ENCODE measurements around the gene OR1D2.
"Not testable (repeated sequence)": the region's sequence is repeated elsewhere in the genome, so short reads cannot be mapped to it uniquely, and the experiment has no call there.

Gene OR1D2, protein sequence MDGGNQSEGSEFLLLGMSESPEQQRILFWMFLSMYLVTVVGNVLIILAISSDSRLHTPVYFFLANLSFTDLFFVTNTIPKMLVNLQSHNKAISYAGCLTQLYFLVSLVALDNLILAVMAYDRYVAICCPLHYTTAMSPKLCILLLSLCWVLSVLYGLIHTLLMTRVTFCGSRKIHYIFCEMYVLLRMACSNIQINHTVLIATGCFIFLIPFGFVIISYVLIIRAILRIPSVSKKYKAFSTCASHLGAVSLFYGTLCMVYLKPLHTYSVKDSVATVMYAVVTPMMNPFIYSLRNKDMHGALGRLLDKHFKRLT

DNA sequence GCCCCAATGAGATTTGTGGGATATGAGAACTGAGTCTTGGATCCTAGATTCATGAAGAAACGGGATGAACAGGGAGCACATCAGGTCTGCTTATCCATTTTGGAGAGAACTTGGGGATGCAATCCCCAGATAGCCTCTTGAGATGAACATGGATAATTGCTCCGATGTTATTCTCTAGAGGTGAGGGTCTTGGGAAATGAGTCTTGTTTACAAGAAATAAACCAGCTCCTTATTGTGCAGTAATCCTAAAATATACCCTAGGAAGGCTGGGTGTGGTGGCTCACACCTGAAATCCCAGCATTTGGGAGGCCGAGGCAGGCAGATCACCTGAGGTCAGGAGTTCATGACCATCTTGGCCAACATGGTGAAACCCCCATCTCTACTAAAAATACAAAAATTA lies at the start of gene OR1D2:
OR1D2 (minus strand) TSS at position 101 of the 400 bp plus-strand sequence. CDS start 11,426 bp downstream, outside the sequence.
- DNase-seq = no peak

DNA sequence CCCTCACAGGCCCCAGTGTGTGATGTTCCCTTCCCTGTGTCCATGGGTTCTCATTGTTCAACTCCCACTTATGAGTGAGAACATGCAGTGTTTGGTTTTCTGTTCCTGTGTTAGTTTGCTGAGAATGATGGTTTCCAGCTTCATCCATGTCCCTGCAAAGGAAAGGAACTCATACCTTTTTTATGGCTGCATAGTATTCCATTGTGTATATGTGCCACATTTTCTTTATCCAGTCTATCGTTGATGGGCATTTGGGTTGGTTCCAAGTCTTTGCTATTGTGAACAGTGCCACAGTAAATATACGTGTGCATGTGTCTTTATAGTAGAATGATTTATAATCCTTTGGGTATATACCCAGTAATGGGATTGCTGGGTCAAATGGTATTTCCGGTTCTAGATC lies 33.3 kb upstream of the OR1D2 start:
- not testable (repeated sequence) for DNase-seq

DNA sequence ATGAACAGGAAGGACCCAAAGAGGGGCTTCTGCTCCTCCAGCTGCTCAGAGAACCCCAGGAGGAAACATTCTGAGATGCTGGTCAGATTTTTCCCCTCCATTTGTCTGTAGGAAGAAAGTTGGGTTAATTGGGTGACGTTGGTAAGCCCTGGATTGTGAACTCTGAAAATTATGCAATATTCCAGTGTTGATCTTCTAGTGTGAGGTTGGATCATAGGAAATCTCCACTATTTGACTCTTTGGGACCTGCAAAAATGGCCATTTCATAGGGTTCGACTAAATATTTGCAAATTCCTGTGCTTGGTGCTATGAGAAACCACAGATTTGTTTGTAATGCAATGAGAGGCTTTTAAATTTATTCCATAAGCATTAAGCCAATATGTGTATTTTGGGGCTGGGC lies 23.2 kb upstream of the OR1D2 start, which contains the start of gene OR1G1:
OR1G1 (minus strand) TSS at position 101 of the 400 bp plus-strand sequence; CDS start at position 101, 0 bp downstream.
- no peak for DNase-seq

DNA sequence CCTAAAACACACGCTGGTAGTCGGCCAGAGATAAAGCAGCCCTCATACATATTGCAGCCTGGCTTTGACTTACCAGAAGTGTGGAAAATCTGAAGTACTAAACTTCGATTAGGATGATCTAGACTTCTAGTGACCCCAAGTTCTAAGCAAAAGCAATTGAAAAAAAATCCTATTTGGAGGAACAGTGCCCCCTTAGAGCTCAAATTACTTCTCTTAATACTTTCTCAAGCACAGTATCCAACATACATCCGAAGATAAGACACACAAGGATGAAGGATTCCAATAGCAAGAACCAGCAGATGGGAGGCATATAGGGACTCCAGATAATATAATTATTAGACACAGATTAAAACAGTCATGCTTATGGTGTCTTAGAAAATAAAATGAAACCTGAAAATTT lies 30.4 kb downstream of the OR1D2 start:
- DNase-seq = not testable (repeated sequence)

DNA sequence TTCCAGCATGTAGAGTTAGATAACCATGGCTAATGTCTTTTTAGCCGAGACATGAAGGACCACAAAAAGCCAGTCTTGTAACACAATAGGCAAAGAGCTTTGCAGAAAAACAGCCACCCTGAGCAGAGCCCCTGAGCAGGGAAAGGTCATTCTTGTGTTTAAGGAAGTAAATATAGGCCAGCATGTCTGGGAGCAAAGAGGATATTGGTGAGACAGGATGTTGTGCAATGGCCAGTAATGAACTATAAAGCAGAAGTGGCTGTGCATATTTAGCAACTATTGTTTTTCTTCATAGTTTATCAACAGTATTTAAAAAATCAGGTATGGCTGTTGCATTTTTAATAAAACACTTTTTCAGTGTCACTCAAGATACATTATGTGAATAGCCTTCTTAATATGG lies 39.0 kb downstream of the OR1D2 start:
- not testable (repeated sequence) for DNase-seq

DNA sequence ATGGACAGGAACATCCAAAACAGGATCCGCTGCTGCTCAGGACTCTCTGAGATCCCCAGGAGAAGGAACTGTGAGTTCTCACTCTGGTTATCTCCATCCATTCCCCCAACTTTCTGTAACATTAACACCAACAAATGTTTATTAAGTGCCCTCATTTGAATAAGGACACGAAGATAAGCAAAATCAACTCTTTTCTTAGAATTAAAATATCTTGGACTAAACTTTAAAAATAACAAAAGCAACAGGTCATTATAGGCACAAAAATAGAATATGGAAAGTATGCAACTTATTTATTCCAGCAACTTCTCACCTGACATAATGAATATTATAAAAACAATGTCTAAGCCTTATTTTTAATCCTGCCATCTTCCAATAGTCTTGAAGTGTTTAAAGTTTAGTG lies 40.7 kb downstream of the OR1D2 start, which contains the start of gene OR1D5:
OR1D5 (minus strand) TSS at position 101 of the 400 bp plus-strand sequence; CDS start at position 101, 0 bp downstream.
- DNase-seq = not testable (repeated sequence)

DNA sequence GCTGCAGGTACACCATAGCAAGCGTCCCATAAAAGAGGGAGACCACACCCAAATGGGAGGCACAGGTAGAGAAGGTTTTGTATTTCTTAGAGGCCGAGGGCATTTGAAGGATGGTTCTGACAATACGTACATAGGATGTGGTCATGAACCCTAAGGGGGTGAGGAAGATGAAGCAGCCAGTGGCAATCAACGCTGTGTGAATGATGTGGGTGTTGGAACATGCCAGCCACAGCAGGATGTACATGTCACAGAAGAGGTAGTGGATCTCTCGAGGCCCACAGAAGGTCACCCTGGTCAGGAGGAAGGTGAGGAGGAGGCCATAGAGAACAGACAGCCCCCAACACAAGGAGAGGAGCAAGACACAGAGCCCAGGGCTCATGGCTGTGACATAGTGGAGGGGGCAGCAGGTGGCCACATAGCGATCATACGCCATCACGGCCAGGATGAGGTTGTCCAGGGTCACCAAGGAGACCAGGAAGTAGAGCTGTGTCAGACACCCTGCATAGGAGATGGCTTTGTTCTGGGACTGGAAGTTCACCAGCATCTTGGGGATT lies 41.3 kb downstream of the OR1D2 start:
- not testable (repeated sequence) for DNase-seq

DNA sequence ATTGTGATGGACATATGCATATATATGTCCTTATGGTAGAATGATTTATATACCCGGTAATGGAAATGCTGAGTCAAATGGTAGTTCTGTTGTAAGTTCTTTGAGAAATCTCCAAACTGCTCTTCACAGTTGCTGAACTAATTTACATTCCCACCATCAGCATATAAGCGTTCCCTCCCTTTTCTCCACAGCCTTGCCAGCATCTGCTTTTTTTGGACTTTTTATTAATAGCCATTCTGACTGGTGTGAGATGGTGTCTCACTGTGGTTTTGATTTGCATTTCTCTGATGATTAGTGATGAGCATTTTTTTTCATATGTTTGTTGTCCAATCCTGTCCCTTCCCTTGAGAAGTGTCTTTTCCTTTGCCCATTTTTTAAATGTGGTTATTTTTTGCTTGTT lies 49.4 kb downstream of the OR1D2 start:
- not testable (repeated sequence) for DNase-seq

DNA sequence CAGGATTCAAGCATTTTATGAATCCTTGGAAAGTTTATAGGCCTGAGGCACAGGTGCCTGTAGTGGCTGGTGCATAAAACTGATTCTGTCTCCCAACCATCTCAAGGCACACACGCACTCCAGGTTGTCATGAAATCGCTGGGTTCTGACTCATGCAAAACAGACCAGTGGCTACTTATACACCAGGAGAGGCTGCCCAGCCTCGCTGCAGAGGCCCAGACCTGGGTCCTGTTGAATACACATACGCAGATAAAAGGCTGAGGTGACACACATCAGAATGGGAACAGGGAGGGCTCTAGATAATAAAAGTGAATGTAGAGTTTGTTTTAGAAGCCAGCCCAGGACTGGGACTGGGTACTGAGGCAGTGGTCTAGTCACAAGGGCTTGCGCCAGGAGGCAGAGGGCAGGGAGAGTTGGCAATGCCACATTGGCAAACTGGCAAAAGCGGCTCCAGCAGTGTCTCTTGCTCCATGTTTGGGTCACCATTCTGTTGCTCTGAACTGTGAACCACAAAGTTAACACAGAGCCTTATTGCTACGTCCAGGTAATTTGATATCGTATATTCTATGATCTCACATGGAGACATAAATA lies 54.4 kb downstream of the OR1D2 start:
- DNase-seq = no peak

DNA sequence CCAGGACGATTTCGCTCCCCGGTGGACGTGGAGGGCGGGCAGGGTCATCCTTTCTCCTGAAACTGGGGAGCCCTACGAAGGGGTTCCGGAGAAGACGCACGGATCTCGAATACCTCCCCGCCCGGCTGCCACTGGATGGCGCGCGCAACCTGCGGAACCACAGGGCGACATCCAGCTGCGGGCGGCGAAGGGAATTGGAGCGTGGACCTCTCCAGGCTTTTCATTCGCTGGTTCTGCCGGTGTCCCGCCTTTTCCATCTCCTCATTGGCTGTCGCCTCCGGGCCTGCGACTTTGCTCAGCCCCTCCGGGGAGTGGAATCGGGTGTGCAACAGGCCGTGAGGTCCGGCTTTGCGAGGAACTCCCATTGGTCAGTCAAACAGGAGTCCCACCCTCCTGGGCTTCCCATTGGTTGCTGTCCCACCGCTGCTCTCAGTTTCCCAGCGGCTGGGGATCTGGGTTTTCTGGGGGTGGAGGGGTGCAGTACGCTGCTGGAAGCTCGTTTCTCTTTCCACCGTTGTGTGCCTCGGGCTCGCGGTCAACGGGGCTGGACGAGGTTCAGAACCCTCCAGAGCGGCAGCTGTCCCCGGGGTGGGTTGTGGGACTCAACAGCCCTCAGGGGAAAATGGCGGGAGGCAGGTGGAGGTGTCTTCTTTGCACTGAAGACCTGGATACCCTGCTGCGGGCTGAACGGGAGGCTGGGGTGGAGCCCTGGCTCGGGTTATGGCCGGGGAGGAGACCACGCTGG lies 55.3 kb downstream of the OR1D2 start:
- DNase-seq = peak; percentile 98

DNA sequence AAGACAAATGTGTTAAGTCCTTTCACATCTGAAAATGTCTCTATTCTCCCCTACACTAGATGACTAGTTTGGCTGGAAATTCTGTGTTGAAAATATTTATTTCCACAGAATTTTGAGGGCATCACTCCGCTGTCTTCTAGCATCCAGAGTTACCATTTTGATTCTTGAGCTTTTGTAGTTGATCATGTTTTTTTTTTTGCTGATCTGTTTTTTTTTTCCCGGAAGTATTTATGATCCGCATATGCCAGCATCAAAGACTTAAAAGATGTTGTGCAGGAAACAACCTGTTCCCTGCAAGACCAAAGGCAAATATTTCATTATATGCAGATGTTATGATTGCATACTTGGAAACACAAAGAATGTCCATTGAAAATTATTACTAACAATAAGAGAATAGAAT lies 57.5 kb downstream of the OR1D2 start:
- no peak for DNase-seq

DNA sequence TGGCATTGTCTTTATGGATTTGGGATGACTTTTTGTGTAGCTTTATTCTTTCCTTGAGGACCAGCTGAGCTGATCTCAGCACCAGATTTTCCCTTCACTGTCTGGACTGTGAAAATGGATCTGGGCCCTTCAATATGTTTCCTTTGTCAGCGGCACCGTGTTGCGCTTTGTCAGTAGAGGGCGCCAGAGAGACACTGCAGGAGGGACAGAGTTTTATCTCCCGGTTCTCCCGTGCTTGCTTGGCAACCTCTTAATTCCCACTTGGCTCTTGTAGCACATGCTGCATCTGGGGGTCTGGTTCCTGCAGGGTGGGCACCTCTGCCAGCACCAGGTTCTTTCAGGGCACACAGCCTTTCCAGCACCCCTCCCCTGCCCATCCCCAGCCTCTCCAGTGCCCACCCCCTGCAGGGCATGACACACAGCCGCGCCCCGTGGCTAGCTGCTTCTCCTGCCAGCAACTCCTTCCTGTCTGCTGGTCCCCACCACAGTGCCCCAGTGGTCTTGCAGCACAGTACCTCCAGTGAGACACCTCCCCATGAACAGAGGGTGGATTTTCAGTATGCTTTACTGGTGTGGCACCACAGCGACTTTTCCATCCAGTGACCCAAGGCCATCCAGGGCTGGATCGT lies 60.4 kb downstream of the OR1D2 start:
- DNase-seq = no peak

DNA sequence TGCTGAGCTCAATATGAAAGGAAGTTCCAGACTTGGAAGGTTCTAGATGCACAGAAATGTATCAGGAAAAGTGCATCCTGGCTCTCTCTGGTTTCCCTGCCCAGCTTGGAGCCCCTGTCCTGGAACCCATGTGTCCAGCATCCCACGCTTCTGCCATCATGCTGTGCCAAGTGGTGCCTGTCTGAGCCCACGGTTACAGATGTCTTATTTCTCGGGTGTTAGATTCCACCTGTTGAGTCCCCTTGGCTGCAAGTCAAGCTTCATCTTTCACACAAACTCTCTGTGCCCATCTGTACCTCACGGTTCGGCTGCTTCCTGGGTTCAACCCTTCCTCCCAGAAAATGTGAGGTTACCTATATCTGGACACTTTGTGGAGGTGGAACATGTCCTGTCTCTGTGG lies 63.3 kb downstream of the OR1D2 start:
- no peak for DNase-seq

DNA sequence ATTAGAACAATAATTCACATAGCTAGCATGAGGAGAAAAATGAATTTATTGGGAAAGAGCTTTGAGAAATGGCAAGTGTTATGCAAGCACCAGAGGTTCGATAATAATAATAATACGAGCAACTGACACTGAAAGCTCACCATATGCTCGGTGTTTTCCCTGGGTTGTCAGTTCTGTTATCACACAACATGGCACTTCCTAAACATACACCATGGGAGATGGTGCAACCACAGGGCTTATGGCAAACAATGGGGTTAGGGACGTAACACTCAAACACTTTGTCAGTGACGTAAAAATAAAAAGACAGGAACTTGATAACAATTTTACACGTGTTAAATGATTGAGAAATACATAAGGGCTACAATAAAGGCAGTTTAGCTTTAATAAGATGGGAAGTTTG lies 64.5 kb downstream of the OR1D2 start:
- DNase-seq = no peak

DNA sequence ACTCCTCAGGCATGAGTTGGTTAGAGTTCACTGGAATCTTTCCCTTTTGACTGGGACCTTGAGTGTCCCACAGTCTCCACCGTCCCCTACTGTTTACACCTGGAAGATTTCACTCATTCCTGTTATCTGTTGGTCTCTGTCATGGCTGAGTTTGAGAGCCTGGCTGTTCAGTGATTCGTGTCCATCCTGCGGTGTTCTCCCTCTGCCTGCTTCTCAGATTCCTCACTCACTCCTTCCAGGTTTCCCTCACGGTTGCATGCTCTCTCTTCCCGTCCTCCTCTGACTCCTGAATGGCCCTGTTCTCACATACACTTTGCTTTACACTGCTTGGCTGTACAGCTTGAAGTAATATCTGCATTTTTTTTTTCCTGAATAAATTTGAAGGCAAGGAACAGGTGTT lies 65.3 kb downstream of the OR1D2 start:
- DNase-seq = no peak
